NT2/D1 (cell line): Measurements from ENCODE around the gene TTBK1.

Source experiments
- DNase-seq: peaks from one replicate; pipeline ENCODE4 v3.0.0-alpha.2; 2011; ENCODE audit warnings: low read depth, low spot score
- H3K27me3 ChIP-seq: 2 replicates; pipeline ENCODE4 v1.6.0; 2011; ENCODE audit warnings: mild to moderate bottlenecking; ENCODE audit not compliant: insufficient read length, insufficient read depth
- H3K36me3 ChIP-seq: 2 replicates; pipeline ENCODE4 v1.6.1; 2011; ENCODE audit warnings: mild to moderate bottlenecking, low read length, mixed read lengths; ENCODE audit not compliant: insufficient read depth, insufficient read length
- H3K4me1 ChIP-seq: 2 replicates; pipeline ENCODE4 v1.5.1; 2011; ENCODE audit not compliant: insufficient read depth, insufficient read length
- H3K4me3 ChIP-seq: 2 replicates; pipeline ENCODE4 v1.5.1; 2011; ENCODE audit warnings: low read depth; ENCODE audit not compliant: insufficient read length
- H3K9ac ChIP-seq: 2 replicates; pipeline ENCODE4 v1.6.0; 2011; ENCODE audit warnings: low read depth; ENCODE audit not compliant: insufficient read length
- H3K9me3 ChIP-seq: 2 replicates; pipeline ENCODE4 v1.5.1; 2011; ENCODE audit warnings: mild to moderate bottlenecking, low read length; ENCODE audit not compliant: insufficient read depth
- SUZ12 ChIP-seq: IDR thresholded peaks from 2 replicates; pipeline ENCODE4 v1.6.1; 2011; ENCODE audit not compliant: insufficient read length, insufficient read depth; ENCODE audit errors: extremely low read depth
- YY1 ChIP-seq: IDR thresholded peaks from 2 replicates; pipeline ENCODE4 v1.6.1; 2011; ENCODE audit not compliant: insufficient read length, insufficient read depth
- ZNF274 ChIP-seq: IDR thresholded peaks from 2 replicates; pipeline ENCODE4 v1.6.1; 2011; ENCODE audit warnings: mild to moderate bottlenecking, low read depth, low read length

Gene TTBK1

DNA sequence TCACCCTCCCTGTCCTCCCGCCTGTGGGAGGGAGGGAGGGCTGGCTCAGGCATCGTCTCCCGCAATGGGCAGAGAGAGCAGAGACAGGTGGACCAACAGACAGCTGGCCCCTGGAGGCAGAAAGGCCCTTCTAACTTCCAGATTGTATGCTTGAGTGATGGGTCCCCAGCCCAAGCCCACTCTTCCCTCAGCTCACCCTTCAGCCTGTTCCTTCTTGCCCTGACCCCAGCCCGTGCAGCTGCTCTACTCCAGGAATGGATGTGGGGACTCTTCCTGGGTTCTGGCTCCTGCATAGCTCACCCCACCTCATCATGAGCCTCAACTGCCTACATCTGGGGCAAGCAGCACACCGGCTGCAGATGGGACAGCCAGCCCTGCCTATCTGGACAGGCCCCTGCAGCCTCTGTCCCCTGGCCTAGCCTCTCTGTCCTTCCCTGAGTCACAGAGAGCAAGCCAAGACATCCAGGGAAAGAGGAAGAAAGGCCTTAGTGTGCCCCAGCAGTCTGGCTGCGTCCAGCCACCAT lies 43.2 kb downstream of the TTBK1 start:
- peaks cover 6% of the 10 kb centered on the region for H3K4me1 ChIP-seq
- no peak for DNase-seq
- TF ChIP-seq YY1 = no peak
- TF ChIP-seq ZNF274 = no peak
- TF ChIP-seq SUZ12 = no peak
- no peaks in the 10 kb centered on the region for H3K27me3 ChIP-seq
- H3K36me3 ChIP-seq = no peaks in the 10 kb centered on the region
- no peaks in the 10 kb centered on the region for H3K9me3 ChIP-seq
- no peak overlapping the region for H3K4me3 ChIP-seq
- no peak overlapping the region for H3K9ac ChIP-seq

DNA sequence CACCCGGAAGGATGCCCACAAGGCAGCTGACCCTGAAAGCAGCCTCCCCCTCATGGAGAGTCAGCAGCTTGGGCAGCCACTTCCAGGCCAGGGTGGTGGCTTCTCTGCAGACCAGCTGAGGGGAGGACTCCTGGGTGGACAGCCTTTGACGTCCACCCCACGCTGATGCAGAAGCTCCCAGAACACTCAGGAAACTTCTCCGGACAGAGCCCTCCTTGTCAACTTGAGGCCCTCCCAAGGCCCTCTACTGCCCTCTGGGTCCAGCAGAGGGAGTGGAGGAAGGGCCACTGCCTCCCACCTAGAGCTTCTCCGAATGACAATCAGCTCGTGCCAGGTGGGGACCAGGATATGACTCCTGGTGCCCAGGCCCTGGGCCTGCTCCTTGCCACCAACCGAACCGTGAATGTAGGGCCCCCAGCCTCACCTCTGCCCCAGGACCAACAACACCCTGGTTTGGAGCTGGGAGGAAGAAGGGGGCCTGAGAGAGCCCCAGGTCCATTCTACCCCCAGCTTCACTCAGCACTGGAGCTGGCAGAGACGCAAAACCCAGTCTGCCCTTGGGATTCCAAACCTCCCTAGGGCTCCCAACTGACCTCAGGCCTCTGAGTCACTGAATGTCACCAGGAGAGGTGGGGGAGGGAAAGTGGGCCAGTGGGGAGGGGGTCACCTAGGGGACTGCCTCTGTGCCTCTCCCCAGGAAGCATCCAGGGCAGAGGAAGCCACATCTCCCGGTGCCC lies 43.9 kb downstream of the TTBK1 start:
- Histone ChIP-seq H3K9ac (no peak overlapping the region), H3K27me3 (no peaks in the 10 kb centered on the region), H3K4me1 (peaks cover 6% of the 10 kb centered on the region), H3K4me3 (no peak overlapping the region), H3K36me3 (no peaks in the 10 kb centered on the region), H3K9me3 (no peaks in the 10 kb centered on the region)
- no peak for TF ChIP-seq ZNF274
- no peak for TF ChIP-seq SUZ12
- TF ChIP-seq YY1 = no peak
- no peak for DNase-seq

DNA sequence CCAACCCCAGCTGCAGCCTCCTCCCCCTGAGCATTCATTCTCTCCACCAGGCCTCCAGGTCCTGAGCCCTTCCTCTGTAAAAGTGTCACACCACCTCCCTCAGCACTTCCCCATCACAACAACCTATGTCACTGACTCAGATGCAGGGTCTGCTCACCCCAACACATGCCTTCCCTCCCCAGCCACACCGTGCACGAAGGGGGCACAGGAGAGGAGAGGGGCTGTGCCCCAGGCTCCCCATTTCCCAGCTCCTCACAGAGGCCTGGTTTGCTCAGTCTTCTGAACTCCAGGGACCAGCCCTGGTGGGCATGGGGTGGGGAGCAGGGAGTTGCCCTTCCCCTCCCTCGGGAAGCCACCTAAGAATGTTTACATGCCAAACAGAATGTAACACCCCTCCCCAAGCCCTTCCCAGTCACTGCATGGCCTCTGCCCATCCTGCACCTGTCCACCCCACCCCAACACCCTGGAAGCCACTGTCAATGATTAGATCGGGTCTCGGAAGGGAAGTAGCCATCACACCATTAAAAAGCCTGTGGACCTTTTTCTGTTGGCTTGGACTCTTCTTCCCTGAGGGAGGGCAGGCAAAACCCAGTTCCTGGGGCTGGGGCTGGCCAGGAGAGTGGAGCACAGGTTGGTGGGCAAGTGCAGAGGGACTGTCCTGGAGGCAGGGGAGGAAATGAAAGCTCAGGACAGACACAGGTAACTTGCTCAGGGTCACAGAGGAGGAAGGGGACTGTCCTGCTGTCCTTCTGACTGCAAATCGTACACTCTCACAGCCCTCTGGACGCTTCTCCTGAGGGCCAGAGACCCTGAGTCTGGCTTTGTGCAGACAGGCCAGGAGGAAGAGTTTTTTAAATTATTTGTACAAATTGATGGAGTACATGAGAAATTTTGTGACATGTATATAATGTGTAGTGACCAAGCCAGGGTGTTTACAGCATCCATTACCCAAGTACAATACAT lies 44.7 kb downstream of the TTBK1 start:
- TF ChIP-seq SUZ12 (no peak), ZNF274 (no peak), YY1 (no peak)
- no peaks in the 10 kb centered on the region for H3K9me3 ChIP-seq
- H3K4me3 ChIP-seq = no peak overlapping the region
- no peak for DNase-seq
- H3K4me1 ChIP-seq = peaks cover 6% of the 10 kb centered on the region
- no peaks in the 10 kb centered on the region for H3K36me3 ChIP-seq
- no peaks in the 10 kb centered on the region for H3K27me3 ChIP-seq
- no peak overlapping the region for H3K9ac ChIP-seq

DNA sequence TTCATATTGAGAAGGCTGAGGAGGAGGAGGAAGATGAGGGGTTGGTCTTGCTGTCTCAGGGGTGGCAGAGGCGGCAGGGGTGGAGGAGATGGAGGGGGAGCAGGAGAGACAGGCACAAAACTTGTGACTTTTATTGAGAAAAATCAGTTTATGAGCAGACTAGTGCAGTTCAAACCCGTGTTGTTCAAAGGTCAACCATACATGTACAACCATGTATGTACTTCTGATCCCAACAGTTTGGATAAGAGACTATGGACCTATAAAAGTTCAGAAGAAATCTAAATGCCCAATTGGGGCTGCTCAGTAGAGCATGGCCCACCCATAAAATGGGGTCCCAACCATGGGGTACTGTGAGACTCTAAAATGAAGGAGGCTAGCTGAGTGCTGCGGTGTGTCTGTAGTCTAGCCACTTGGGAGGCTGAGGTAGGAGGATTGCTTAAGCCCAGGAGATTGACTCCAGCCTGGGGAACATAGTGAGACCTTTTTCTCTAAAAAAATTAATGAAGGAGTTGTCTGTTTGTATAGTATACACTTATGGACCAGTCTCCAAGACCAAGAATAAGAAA lies 47.1 kb downstream of the TTBK1 start:
- no peak for TF ChIP-seq SUZ12
- no peak for TF ChIP-seq ZNF274
- no peak for TF ChIP-seq YY1
- no peaks in the 10 kb centered on the region for H3K36me3 ChIP-seq
- no peak for DNase-seq
- no peak overlapping the region for H3K4me3 ChIP-seq
- H3K4me1 ChIP-seq = peaks cover 6% of the 10 kb centered on the region
- no peaks in the 10 kb centered on the region for H3K9me3 ChIP-seq
- no peaks in the 10 kb centered on the region for H3K27me3 ChIP-seq
- H3K9ac ChIP-seq = no peak overlapping the region

GRCh38 chr6:43290905-43291355 lies 47.6 kb downstream of the TTBK1 start:
- TF ChIP-seq SUZ12 = no peak
- TF ChIP-seq ZNF274 = no peak
- TF ChIP-seq YY1 = no peak
- no peaks in the 10 kb centered on the region for H3K27me3 ChIP-seq
- no peak overlapping the region for H3K4me3 ChIP-seq
- H3K36me3 ChIP-seq = no peaks in the 10 kb centered on the region
- DNase-seq = no peak
- H3K9ac ChIP-seq = no peak overlapping the region
- peaks cover 6% of the 10 kb centered on the region for H3K4me1 ChIP-seq
- H3K9me3 ChIP-seq = no peaks in the 10 kb centered on the region

- DNase-seq = no peak
- peaks cover 6% of the 10 kb centered on the region for H3K4me1 ChIP-seq
- no peak overlapping the region for H3K9ac ChIP-seq
- H3K9me3 ChIP-seq = no peaks in the 10 kb centered on the region
- no peak for TF ChIP-seq ZNF274
- no peak for TF ChIP-seq SUZ12
- no peak for TF ChIP-seq YY1
- H3K27me3 ChIP-seq = no peaks in the 10 kb centered on the region
- H3K4me3 ChIP-seq = no peak overlapping the region
- no peaks in the 10 kb centered on the region for H3K36me3 ChIP-seq
Measured at GRCh38 chr6:43291708-43292107, 48.4 kb downstream of the TTBK1 start.

DNA sequence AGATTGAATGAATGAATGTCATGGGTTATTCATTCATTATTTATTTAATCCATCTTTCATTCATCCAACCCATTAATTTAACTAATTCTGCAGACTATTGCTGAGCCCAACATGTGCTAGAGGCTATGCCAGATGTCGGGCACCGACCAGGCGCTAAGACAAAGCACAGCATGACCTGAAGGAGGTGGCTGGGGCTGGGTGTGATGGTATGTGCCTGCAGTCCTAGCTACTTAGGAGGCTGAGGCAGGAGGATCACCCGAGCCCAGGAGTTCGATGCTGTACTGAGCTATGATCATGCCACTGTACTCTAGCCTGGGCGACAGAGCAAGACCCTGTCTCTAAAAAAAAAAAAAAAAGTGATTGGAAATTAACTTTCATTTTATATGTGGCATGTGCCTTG lies 49.1 kb downstream of the TTBK1 start:
- Histone ChIP-seq H3K9me3 (no peaks in the 10 kb centered on the region), H3K4me1 (no peaks in the 10 kb centered on the region), H3K27me3 (no peaks in the 10 kb centered on the region), H3K36me3 (no peaks in the 10 kb centered on the region), H3K4me3 (no peak overlapping the region), H3K9ac (no peak overlapping the region)
- TF ChIP-seq SUZ12 = no peak
- no peak for TF ChIP-seq ZNF274
- no peak for TF ChIP-seq YY1
- no peak for DNase-seq
